Stimulated activated naive B cell treated with anti-CD40 and anti-IgM and Interleukin-4, amounts not matched to agents 10 μg/mL and 1 μg/mL and 100 μg/mL, for 72 hours (primary cell): ENCODE measurements around the gene COL23A1.

Experiments used
- ATAC-seq, 2 donors: fragments of 150-1000 bp; cut with Tn5 transposase; replicated peaks; 2 replicates each; pipeline ENCODE4 v1.10.0; 2021; ENCODE audit warnings: moderate library complexity in 1 of 2
- DNase-seq: peaks from one replicate; pipeline ENCODE4 v3.0.0; 2021
- H3K27ac Mint-ChIP-seq: one replicate; pipeline ENCODE4 v1.8.0; 2022; ENCODE audit warnings: mild to moderate bottlenecking, mixed read lengths
- H3K27me3 Mint-ChIP-seq, 2 donors: one replicate each; pipeline ENCODE4 v1.8.0; 2022; ENCODE audit warnings: mixed read lengths in 2 of 2
- H3K36me3 Mint-ChIP-seq, 2 donors: one replicate each; pipeline ENCODE4 v1.8.0; 2022; ENCODE audit warnings: mixed read lengths in 2 of 2, mild to moderate bottlenecking in 1 of 2
- H3K4me1 Mint-ChIP-seq, 2 donors: one replicate each; pipeline ENCODE4 v1.8.0; 2022; ENCODE audit warnings: mixed read lengths in 2 of 2, mild to moderate bottlenecking in 1 of 2
- H3K4me3 Mint-ChIP-seq, 2 donors: one replicate each; pipeline ENCODE4 v1.8.0; 2022; ENCODE audit warnings: mild to moderate bottlenecking in 2 of 2, mixed read lengths in 2 of 2, moderate library complexity in 1 of 2
- H3K9me3 Mint-ChIP-seq, 2 donors: one replicate each; pipeline ENCODE4 v1.8.0; 2022; ENCODE audit warnings: mixed read lengths in 2 of 2, mild to moderate bottlenecking in 1 of 2

COL23A1 gene

DNA sequence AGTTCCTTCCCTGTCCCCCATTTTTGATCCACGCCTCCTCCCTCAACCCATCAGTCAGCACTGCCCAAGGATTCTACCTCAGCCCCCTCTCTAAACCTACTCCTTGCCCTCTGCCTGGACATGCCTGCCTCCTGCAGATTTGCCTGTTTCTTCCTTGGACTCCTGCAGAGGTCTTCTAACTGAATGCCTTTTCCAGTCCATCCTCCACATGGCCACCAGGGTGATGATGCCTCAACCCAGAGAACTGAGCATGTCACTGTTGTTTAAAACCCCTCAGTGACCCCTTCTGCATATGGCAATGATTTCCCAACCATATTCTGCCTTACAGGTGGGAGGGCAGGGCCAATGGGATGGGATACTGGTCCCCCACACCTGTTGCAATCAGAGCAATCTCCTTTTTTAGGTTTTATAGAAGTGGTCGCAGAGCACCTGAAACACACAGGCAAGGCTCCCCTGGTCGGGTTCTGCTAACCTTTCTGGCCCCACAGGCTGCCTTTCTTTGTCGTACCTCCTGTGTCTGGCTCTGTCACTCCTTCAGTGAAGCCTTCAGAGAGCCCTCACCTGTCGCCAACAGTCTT is 366.9 kb downstream of the COL23A1 start:
- Mint-ChIP-seq H3K4me1 (peaks cover 32 to 43% of the 10 kb centered on the region in 2 donors), H3K36me3 (peaks cover 56 to 75% of the 10 kb centered on the region in 2 donors), H3K27ac (peak overlapping the region; percentile 52), H3K9me3 (peaks cover 0 to 2% of the 10 kb centered on the region in 2 donors), H3K27me3 (no peaks in the 10 kb centered on the region), H3K4me3 (no peak overlapping the region)
- ATAC-seq = no peak
- no peak for DNase-seq

DNA sequence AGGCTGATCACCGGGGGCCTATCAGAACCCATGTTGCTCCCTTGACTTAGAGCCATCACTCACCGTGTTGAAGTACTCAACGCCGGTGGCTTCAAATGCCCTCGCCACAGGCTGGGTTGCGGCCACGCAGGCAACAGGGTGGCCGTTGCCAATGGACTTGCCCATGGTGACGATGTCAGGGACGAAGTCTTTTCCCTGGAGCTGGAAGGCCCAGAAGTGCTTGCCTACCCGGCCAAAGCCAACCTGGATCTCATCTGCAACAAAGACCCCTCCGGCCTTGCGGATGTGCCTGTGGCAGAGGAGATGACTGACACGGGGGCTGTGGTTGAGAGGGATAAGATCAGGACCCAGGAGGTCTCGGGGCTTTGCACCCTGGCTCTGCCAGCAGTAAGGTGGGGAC is 367.9 kb downstream of the COL23A1 start:
- peak in 1 of 2 donors; percentile 16 for ATAC-seq
- peaks cover 52 to 70% of the 10 kb centered on the region in 2 donors for H3K36me3 Mint-ChIP-seq

DNA sequence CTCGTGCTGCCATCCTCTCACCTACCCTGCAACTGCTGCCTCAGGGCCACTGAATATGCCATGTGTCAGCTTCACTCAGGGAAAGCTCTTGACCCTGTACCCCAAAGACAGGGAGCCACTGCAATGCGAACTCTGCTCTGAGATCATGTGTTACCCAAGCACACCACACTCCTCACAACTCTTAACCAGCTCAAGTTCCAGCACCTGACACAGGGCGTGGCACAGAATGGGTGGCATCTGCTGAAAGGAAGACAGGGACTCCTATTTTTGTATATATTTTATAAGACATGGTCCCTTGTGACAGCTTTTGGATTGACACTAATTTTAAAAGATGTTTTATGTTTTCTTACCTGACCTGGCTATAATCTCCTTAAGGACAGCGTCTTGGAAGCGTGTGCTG is 368.3 kb downstream of the COL23A1 start:
- Mint-ChIP-seq H3K4me3 (no peak overlapping the region), H3K27ac (peak overlapping the region; percentile 48), H3K4me1 (peaks cover 21 to 30% of the 10 kb centered on the region in 2 donors), H3K27me3 (no peaks in the 10 kb centered on the region), H3K9me3 (no peaks in the 10 kb centered on the region), H3K36me3 (peaks cover 48 to 66% of the 10 kb centered on the region in 2 donors)
- peak in 1 of 2 donors; percentile 8 for ATAC-seq
- DNase-seq = no peak

More for the DNA sequence above, 367.9 kb downstream of the COL23A1 start:
- Mint-ChIP-seq H3K9me3 (peaks cover 0 to under 1% of the 10 kb centered on the region in 2 donors), H3K4me3 (no peak overlapping the region), H3K27ac (peak overlapping the region; percentile 7), H3K27me3 (no peaks in the 10 kb centered on the region), H3K4me1 (peaks cover 23 to 35% of the 10 kb centered on the region in 2 donors)
- DNase-seq = no peak

DNA sequence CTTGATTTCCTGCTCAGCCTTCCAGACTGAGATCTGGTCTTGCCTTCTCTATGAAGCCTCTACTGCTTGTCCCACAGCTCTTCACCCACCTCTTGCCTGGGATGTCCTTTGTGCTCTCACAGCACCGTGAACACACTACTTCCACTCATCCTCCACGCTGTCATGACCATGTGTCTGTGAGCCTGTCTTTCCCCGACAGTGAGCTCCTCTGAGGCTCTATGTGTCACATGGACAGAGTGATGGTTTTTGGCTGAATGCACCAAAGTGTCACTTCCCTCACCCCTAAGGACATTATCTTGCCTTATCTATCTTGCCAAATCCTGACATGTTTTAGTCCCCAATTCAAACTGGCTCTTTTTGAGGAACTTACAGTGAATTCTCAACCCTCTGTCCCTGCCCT is 368.9 kb downstream of the COL23A1 start:
- H3K4me3 Mint-ChIP-seq = no peak overlapping the region
- peak overlapping the region; percentile 48 for H3K27ac Mint-ChIP-seq
- H3K9me3 Mint-ChIP-seq = no peaks in the 10 kb centered on the region
- H3K36me3 Mint-ChIP-seq = peaks cover 49 to 66% of the 10 kb centered on the region in 2 donors
- ATAC-seq (peak; percentile 35 to 49), DNase-seq (no peak)
- peaks cover 23 to 30% of the 10 kb centered on the region in 2 donors for H3K4me1 Mint-ChIP-seq
- H3K27me3 Mint-ChIP-seq = no peaks in the 10 kb centered on the region

DNA sequence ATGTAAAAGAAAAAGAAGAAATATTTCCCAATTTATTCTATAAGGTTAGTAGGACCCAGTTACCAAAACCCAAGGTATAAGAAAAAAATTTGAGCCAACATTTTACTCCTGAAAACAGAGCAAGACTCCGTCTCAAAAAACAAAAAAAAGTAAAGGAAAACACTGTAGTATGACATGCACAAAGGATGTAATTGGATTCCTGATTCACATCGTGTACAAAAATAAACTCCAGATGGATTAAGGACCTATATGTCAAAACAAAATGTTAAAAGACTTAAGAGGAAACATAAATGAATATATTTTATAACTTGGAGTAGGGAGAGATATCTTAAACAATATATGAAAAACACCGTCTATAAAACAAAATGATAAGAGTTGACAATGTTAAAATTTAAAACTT is 371.4 kb downstream of the COL23A1 start:
- ATAC-seq (no peak), DNase-seq (no peak)
- Mint-ChIP-seq H3K27ac (no peak overlapping the region), H3K4me1 (peaks cover 29 to 44% of the 10 kb centered on the region in 2 donors), H3K4me3 (no peak overlapping the region), H3K36me3 (peaks cover 44 to 63% of the 10 kb centered on the region in 2 donors), H3K9me3 (no peaks in the 10 kb centered on the region), H3K27me3 (no peaks in the 10 kb centered on the region)

DNA sequence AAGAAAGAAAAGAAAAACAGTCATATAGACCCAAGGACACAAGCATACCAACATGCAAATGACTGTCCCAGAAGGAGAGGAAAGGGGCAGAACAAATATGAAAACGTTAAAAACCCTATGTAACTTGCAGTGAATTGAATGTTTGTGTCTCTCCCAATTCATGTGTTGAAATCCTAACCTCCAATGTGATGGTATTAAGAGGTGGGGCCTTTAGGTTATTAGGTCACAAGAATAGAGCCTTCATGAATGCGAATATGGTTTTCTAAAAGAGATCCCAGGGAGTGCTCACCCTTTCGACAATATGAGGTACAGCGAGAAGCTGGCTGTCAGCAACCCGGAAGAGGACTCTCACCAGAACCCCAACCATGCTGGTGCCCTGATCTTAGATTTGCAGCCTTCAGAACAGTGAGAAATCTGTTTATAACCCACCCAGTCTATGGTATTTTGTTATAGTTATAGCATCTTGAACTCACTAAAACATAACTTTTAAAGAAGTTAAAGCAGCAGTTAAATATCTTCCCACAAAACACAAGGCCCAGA is 371.9 kb downstream of the COL23A1 start:
- no peak for ATAC-seq
- DNase-seq = no peak
- Mint-ChIP-seq H3K27ac (no peak overlapping the region), H3K9me3 (no peaks in the 10 kb centered on the region), H3K36me3 (peaks cover 46 to 64% of the 10 kb centered on the region in 2 donors), H3K27me3 (no peaks in the 10 kb centered on the region), H3K4me1 (peaks cover 29 to 49% of the 10 kb centered on the region in 2 donors), H3K4me3 (no peak overlapping the region)

DNA sequence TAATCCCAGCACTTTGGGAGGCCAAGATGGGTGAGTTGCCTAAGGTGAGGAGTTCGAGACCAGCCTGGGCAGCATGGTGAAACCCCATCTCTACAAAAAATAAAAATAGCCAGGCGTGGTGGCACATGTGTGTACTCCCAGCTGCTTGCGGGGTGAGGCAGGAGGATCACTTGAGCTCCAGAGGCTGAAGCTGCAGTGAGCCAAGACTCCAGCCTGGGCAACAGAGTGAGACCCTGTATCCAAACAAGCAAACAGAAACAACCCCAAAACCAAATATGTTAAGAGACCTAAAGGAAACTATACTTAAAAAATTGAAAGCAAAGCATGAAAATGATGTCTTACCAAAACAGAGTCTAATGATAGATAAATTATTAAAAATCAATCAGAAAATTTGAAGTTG is 373.4 kb downstream of the COL23A1 start:
- no peak for ATAC-seq
- no peak overlapping the region for H3K4me3 Mint-ChIP-seq
- no peaks in the 10 kb centered on the region for H3K27me3 Mint-ChIP-seq
- peaks cover 30 to 46% of the 10 kb centered on the region in 2 donors for H3K4me1 Mint-ChIP-seq
- H3K9me3 Mint-ChIP-seq = no peaks in the 10 kb centered on the region
- no peak for DNase-seq
- peak overlapping the region; percentile 90 for H3K27ac Mint-ChIP-seq
- H3K36me3 Mint-ChIP-seq = peaks cover 44 to 67% of the 10 kb centered on the region in 2 donors

DNA sequence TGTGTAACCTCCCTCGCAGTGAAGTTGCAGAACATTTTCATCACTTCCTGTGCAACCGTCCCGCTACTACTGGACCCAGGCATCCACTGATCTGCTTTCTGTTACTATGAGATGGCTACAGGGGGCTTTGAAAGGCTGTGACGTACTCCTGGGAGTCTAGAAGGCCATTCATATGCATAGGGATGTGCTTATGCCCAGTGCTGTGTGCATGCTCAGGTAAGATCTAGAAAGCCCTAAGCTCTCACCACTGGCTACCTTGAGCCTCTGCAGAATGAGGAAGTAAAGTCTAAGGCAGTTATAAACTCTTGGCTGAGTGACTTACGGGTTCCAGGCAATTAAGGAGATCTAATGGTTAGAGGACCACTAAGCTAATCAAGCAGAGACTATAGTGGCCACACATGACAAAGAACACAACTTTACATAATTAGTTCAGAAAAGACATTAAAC is 374.1 kb downstream of the COL23A1 start:
- Mint-ChIP-seq H3K36me3 (peaks cover 43 to 66% of the 10 kb centered on the region in 2 donors), H3K4me3 (no peak overlapping the region), H3K27me3 (no peaks in the 10 kb centered on the region), H3K27ac (peak overlapping the region; percentile 15), H3K9me3 (no peaks in the 10 kb centered on the region), H3K4me1 (peaks cover 26 to 44% of the 10 kb centered on the region in 2 donors)
- ATAC-seq = peak; percentile 20 to 26
- DNase-seq = no peak

DNA sequence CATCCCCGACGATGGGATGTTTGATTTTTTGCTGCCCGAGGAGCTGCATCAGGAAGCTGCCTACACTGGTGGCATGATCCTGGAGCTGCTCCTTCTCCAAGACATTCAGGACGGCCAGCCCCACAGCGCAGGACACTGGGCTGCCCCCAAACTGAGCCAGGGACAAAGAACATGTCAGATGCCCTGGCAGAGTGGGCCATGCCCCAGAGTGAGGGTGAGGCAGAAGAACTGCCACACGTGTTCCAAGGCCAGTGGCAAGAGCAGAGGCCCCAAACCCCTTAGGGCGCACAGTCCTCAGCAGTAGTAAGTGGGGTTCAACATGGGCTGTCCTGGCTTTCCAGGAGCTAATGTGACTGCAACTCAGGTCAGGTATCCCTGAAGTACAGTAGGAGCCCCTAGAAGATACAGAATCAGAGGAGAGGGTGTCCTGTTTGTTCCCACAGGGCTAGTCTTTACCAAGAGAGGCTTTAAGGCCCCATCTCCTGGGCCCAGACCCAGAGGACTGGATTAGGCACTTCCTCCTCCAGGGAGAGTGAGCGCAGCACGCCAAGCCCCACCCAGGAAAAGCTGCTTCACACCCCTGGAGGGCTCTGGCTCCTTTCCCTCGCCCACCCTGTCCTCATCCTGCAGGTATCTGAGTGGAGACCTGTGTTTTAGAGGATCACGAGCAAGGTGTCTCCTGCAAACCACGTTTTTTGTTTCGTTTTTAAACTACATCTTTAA is 374.8 kb downstream of the COL23A1 start:
- Mint-ChIP-seq H3K4me3 (no peak overlapping the region), H3K27ac (peak overlapping the region; percentile 82), H3K4me1 (peaks cover 24 to 44% of the 10 kb centered on the region in 2 donors), H3K9me3 (no peaks in the 10 kb centered on the region), H3K36me3 (peaks cover 43 to 68% of the 10 kb centered on the region in 2 donors), H3K27me3 (no peaks in the 10 kb centered on the region)
- no peak for ATAC-seq
- DNase-seq = no peak

DNA sequence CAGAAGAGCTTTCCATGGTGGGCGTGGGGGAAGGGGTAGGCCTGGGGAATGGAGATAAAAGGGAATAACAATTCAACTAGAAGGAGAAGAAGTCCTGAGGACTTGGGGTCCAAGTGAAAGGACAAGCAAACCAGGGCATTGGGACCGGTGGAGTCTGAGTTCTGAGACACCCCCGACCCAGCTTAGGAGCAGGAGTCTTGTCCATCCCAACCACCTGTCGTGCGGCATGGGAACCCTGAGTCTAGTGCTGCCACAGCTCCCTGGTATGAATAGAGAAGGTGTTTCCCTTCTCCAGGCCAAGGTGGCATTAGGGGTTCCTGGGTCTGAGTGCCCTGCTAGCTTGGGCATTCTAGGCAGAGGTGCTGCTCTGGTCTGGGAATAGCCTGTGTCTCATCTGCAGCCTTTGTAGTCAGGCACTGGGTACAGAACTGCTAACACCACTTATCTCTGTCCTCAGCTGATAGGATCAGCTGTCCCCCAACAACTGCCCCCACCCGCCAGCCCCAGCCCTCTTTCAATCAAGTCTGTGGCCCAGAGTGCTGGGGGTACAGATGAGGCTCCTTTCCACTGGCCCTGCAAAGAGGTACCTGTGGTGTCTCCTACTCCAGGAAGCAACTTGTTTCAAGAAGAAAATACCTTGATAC is 375.9 kb downstream of the COL23A1 start:
- H3K4me1 Mint-ChIP-seq = peaks cover 32 to 55% of the 10 kb centered on the region in 2 donors
- ATAC-seq (no peak), DNase-seq (no peak)
- no peaks in the 10 kb centered on the region for H3K27me3 Mint-ChIP-seq
- H3K4me3 Mint-ChIP-seq = no peak overlapping the region
- H3K36me3 Mint-ChIP-seq = peaks cover 42 to 71% of the 10 kb centered on the region in 2 donors
- H3K27ac Mint-ChIP-seq = peak overlapping the region; percentile 87
- no peaks in the 10 kb centered on the region for H3K9me3 Mint-ChIP-seq

DNA sequence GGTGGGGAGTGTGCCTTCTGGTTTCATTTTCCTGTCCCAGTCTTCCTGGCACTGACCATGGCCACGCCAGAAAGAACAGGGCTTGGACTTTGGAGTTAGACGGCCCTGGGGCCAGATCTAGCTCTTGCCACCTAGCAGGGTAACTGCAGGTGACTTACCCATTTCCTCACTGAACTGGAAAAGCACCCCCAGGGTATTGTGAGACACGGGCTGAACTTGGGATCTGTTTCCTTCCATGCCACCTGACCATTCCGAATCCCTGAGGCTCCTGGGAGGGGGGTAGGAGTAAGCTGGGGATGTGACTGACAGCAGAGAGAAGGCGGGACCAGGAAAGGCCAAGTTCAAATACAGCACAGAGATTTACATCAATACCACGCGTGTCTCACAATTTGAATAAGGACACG is 376.4 kb downstream of the COL23A1 start:
- H3K27ac Mint-ChIP-seq = peak overlapping the region; percentile 87
- ATAC-seq (no peak), DNase-seq (no peak)

DNA sequence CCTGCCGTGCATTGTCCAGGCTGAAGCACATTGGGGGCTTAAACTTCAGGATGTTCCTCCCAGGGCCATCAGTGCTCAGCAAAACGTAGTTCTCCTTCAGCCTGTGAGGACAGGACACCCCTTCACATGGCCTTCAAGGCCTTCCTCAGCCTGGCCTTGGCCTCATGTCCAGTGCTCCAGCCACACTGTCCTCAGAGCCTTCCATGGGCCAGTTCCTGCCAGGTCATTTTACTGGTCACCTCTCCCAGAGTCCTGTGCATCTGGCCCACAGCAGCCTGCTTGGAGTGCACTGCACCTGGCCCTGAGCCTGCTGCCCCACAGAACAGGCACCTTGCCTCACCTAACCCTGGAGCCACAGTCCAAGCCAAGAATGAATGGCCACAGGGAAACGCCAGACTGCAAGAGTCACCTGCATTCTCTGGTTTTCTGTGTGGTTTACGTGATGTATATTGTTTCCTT is 377.2 kb downstream of the COL23A1 start:
- H3K4me3 Mint-ChIP-seq = no peak overlapping the region
- no peaks in the 10 kb centered on the region for H3K27me3 Mint-ChIP-seq
- peak in 1 of 2 donors; percentile 6 for ATAC-seq
- peaks cover 44 to 71% of the 10 kb centered on the region in 2 donors for H3K36me3 Mint-ChIP-seq
- H3K27ac Mint-ChIP-seq = peak overlapping the region; percentile 87
- DNase-seq = no peak
- no peaks in the 10 kb centered on the region for H3K9me3 Mint-ChIP-seq
- H3K4me1 Mint-ChIP-seq = peaks cover 37 to 62% of the 10 kb centered on the region in 2 donors

More for the DNA sequence above, 376.4 kb downstream of the COL23A1 start:
- no peaks in the 10 kb centered on the region for H3K27me3 Mint-ChIP-seq
- H3K4me1 Mint-ChIP-seq = peaks cover 35 to 60% of the 10 kb centered on the region in 2 donors
- H3K9me3 Mint-ChIP-seq = no peaks in the 10 kb centered on the region
- no peak overlapping the region for H3K4me3 Mint-ChIP-seq
- H3K36me3 Mint-ChIP-seq = peaks cover 43 to 71% of the 10 kb centered on the region in 2 donors

DNA sequence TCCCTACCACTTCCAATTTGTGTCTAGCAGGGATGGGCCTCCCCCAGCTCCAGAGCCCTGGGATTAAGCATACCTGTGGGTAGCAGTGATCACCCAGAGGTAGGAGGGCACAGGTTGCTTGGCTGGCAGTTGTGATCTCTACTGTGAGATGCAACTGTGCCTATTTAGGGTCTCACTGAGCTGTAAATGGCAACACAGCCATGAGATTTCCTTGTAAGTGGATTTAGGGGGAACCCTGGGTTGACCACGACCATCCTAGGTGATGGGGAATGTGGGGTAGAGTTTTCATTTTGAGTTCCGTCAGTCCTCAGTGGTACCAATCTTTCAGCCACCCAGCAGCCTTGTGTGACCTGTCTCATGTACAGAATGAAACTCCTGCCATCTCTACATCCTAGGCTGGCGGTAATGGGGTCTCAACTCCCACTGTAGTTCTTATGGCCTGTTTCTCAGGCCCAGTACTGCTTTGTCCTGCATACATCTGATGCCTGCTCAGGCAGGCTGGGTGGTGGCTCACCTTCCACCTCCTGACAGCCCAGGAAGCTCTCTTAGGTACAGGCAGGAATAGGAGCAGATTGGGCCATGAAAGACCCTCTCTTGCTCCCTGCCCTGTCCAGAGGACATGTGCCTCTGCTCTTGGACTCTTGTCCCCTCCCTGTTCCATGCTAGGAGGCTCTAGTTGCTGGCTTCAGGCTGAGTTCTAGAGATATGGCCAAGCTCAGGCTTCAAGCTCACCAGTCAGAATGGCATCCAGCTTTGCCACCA is 377.8 kb downstream of the COL23A1 start:
- Mint-ChIP-seq H3K36me3 (peaks cover 46 to 73% of the 10 kb centered on the region in 2 donors), H3K4me3 (no peak overlapping the region), H3K9me3 (no peaks in the 10 kb centered on the region), H3K27ac (peak overlapping the region; percentile 87), H3K27me3 (no peaks in the 10 kb centered on the region), H3K4me1 (peaks cover 40 to 68% of the 10 kb centered on the region in 2 donors)
- DNase-seq = no peak
- ATAC-seq = peak in 1 of 2 donors; percentile 6
